GM23248 (cell line): ENCODE data around the gene PEAK3. TPM values are rescaled to one million over a fixed set of nuclear protein-coding genes. Genes with fewer than 3 reads are reported as not detected.
A peak's percentile ranks its signal among the peaks of the same experiment; 100 is the strongest.

Source experiments
- DNase-seq: peaks from one replicate; pipeline ENCODE4 v3.0.0-alpha.2; 2015
- H2AFZ ChIP-seq: fragments of 200-600 bp; sonication (generic); 2 replicates; pipeline ENCODE4 v1.6.1; 2016; ENCODE audit warnings: antibody characterized with exemption
- H3F3A ChIP-seq: fragments of 200-600 bp; sonication (generic); 2 replicates; pipeline ENCODE4 v1.6.1; 2016; ENCODE audit warnings: mild to moderate bottlenecking, antibody characterized with exemption, mixed run types; ENCODE audit not compliant: insufficient read depth
- H3K27ac ChIP-seq: fragments of 200-600 bp; sonication (generic); 2 replicates; pipeline ENCODE4 v1.5.1; 2016; ENCODE audit warnings: mild to moderate bottlenecking
- H3K27me3 ChIP-seq: fragments of 200-600 bp; sonication (generic); replicated peaks from 2 replicates; pipeline ENCODE4 v1.6.1; 2016; ENCODE audit warnings: mild to moderate bottlenecking; ENCODE audit not compliant: insufficient read depth
- H3K36me3 ChIP-seq: fragments of 200-600 bp; sonication (generic); 2 replicates; pipeline ENCODE4 v1.6.1; 2016; ENCODE audit warnings: low read depth, mild to moderate bottlenecking
- H3K4me1 ChIP-seq: fragments of 200-600 bp; sonication (generic); 2 replicates; pipeline ENCODE4 v1.6.1; 2016; ENCODE audit warnings: mild to moderate bottlenecking; ENCODE audit not compliant: insufficient read depth
- H3K4me2 ChIP-seq: fragments of 200-600 bp; sonication (generic); one replicate; pipeline ENCODE4 v1.6.1; 2016; ENCODE audit warnings: mild to moderate bottlenecking; ENCODE audit not compliant: unreplicated experiment
- H3K4me3 ChIP-seq: fragments of 200-600 bp; sonication (generic); 2 replicates; pipeline ENCODE4 v1.5.1; 2016; ENCODE audit warnings: mild to moderate bottlenecking
- H3K79me2 ChIP-seq: fragments of 200-600 bp; sonication (generic); 2 replicates; pipeline ENCODE4 v1.6.1; 2016; ENCODE audit warnings: mild to moderate bottlenecking; ENCODE audit not compliant: insufficient read depth
- H3K9ac ChIP-seq: fragments of 200-600 bp; sonication (generic); 2 replicates; pipeline ENCODE4 v1.6.1; 2016; ENCODE audit warnings: mild to moderate bottlenecking
- H3K9me2 ChIP-seq: fragments of 200-600 bp; sonication (generic); 2 replicates; pipeline ENCODE4 v1.6.1; 2016; ENCODE audit warnings: mixed run types, mild to moderate bottlenecking, moderate library complexity; ENCODE audit not compliant: insufficient read depth
- H3K9me3 ChIP-seq: fragments of 200-600 bp; sonication (generic); one replicate; pipeline ENCODE4 v1.6.1; 2017; ENCODE audit warnings: low read depth
- H4K20me1 ChIP-seq: fragments of 200-600 bp; sonication (generic); 2 replicates; pipeline ENCODE4 v1.6.0; 2016; ENCODE audit not compliant: insufficient read depth
- EZH2 ChIP-seq: fragments of 200-600 bp; sonication (generic); IDR thresholded peaks from 2 replicates; pipeline ENCODE4 v1.6.1; 2018; ENCODE audit warnings: antibody characterized with exemption, mild to moderate bottlenecking; ENCODE audit not compliant: insufficient read depth, poor library complexity, severe bottlenecking
- EZH2phosphoT487 ChIP-seq: fragments of 200-600 bp; sonication (generic); IDR thresholded peaks from 2 replicates; pipeline ENCODE4 v1.6.1; 2018; ENCODE audit warnings: antibody characterized with exemption, moderate library complexity, mild to moderate bottlenecking, low read depth; ENCODE audit not compliant: insufficient read depth
- WGBS, 2 experiments: methylation state at CpG; one replicate each; pipeline ENCODE4 v1.1.6; 2015 to 2017; ENCODE audit warnings: low lambda C conversion rate in 2 of 2, low coverage in 1 of 2; ENCODE audit errors: missing lambda C conversion rate in 2 of 2; 5-methylcytosine and 5-hydroxymethylcytosine counted together
- in situ Hi-C: fragments of 300-500 bp; cut with MboI; formaldehyde crosslinking; loops from 2 replicates; pipeline ENCODE4 v1.15.0; 2020
- polyA plus RNA-seq: library from polyadenylated mRNA; unstranded; fragments of >200 nt; fragmentation: Nextera tagmentation; extraction: Ambion mirVana; gene quantifications from 2 replicates; pipeline ENCODE4 v1.2.1, GENCODE V29; 2016
- total RNA-seq: library from RNA; depleted of rRNA; stranded (reverse); fragments of >200 nt; shearing (Covaris generic); gene quantifications from 2 replicates; pipeline ENCODE4 v1.2.3, GENCODE V29; 2014; rRNA removed

PEAK3 gene, protein sequence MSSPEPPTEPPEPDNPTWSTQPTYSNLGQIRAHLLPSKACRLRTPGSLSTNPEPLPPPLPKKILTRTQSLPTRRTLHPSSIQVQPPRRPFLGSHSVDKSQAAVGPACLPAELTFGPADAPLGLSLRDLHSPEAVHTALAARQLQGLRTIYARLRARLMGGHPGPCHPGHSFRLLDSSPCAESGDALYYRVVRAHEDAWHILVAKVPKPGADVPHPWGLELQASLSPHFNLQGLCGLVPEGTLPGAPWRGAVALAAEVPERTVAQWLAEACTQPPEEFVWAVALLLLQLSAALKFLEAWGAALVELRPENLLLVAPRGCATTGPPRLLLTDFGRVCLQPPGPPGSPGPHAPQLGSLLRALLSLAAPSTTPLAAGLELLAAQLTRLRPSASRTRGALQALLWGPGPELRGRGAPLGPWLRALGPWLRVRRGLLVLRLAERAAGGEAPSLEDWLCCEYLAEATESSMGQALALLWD
- not detected in 2 replicates for total RNA-seq
- 0.19 TPM in 1 of 2 replicates, not detected in the other for polyA plus RNA-seq

DNA sequence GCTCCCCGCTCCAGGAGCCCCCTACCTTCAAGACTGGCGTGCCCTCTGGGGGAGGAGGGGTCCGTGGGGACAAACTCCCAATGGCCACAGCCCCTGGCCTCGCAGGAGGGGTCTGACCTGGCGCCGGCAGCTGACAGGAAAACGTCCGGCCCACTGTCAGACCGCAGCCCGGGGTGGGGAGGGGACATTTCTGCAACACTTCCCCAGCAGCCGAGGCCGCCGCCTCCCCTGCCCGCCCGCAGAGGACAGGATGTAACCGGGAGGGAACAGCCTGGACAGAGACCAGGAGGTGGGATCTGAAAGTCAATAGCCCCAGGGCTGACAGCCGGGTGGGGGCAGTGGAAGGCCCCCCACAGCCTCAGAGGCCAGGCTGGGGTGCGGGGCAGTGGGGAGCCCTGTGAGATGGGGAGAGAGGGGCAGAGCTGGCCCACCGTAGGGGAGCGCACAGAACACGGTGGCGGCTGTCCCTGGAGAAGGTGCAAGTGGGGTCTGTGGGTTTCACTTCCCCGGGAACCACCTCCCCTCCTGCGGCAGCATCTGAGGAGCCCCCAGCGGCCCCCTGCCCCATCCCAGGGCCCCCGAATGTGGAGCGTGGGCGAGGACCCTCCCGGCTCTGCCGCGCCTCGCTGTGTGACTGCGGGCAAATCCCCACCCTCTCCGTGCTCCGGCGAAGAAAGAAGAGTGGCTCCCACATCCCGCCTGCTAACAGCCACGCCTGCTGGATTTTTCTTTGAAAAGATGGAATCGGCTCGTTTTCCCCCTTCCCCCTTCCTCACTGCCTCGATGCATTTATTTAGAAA is at the start of gene PEAK3:
Gene PEAK3, minus strand, starts transcription at position 114 of the 800 bp plus-strand sequence. CDS start 1,244 bp downstream, outside the sequence.
- 44 to 49% methylated on average over 32 to 41 of the region's 41 CpGs for WGBS, 2 experiments

GRCh38 chr19:2330632-2331284 is 48.8 kb upstream of the PEAK3 start:
- H3K9ac ChIP-seq, result no peak overlapping the region
- no peak overlapping the region for H3K27ac ChIP-seq
- H3K4me3 ChIP-seq, result no peak overlapping the region
- H3F3A ChIP-seq, result peaks cover 10% of the 10 kb centered on the region; the same call in 1 of the 2 replicates
- H2AFZ ChIP-seq, result no peak overlapping the region
- in situ Hi-C loops, result no loop called here
- H3K79me2 ChIP-seq, result peaks cover 91% of the 10 kb centered on the region
- H3K27me3 ChIP-seq, result no peaks in the 10 kb centered on the region
- H3K4me2 ChIP-seq, result no peak overlapping the region
- peaks cover 6% of the 10 kb centered on the region; the same call in 1 of the 2 replicates for H3K4me1 ChIP-seq
- no peaks in the 10 kb centered on the region; the same call in 1 of the 2 replicates for H4K20me1 ChIP-seq
- 78 to 82% methylated on average over 17 to 20 of the region's 20 CpGs for WGBS, 2 experiments
- no peak for DNase-seq
- no peaks in the 10 kb centered on the region for H3K36me3 ChIP-seq
- H3K9me2 ChIP-seq, result no peaks in the 10 kb centered on the region
- no peak for TF ChIP-seq EZH2phosphoT487
- no peak for TF ChIP-seq EZH2
- no peaks in the 10 kb centered on the region for H3K9me3 ChIP-seq

More for the DNA sequence above, at the start of gene PEAK3:
- Histone ChIP-seq H4K20me1 (no peaks in the 10 kb centered on the region), H3K36me3 (no peaks in the 10 kb centered on the region), H3K9me2 (no peaks in the 10 kb centered on the region), H2AFZ (no peak within 1 kb of the TSS), H3K27me3 (no peaks in the 10 kb centered on the region), H3F3A (no peaks in the 10 kb centered on the region), H3K27ac (no peak within 1 kb of the TSS), H3K4me2 (no peak within 1 kb of the TSS), H3K4me3 (no peak within 1 kb of the TSS), H3K9ac (no peak within 1 kb of the TSS), H3K9me3 (no peaks in the 10 kb centered on the region), H3K79me2 (no peaks in the 10 kb centered on the region), H3K4me1 (no peaks in the 10 kb centered on the region)
- DNase-seq, result peak; percentile 45
- in situ Hi-C loops, result loop anchor here (10.0 kb wide), 1 partner anchor 103 kb away; no protein-coding TSS in a partner anchor
- TF ChIP-seq EZH2, result no peak
- no peak for TF ChIP-seq EZH2phosphoT487

DNA sequence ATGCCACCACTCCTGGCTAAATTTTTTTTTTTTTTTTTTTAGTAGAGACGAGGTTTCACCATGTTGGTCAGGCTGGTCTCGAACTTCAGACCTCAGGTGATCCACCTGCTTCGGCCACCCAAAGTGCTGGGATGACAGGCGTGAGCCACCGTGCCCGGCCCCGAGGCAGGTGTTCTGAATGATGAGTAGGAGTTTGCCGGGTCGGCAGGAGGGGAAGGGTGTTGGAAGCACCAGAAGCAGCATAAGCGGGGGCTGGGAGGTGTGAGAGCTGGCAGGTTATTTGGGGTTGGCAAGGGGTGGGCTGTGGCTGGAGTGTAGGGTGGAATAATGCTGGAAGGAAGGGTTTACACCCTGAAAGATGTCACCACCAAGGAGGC is 48.3 kb upstream of the PEAK3 start:
- Histone ChIP-seq H3K4me1 (peaks cover 6% of the 10 kb centered on the region; the same call in 1 of the 2 replicates), H3K27ac (no peak overlapping the region), H3K9me3 (no peaks in the 10 kb centered on the region), H4K20me1 (no peaks in the 10 kb centered on the region), H3K36me3 (no peaks in the 10 kb centered on the region), H3K9ac (no peak overlapping the region), H3F3A (0 out of 2 replicates have a peak, but pooled peaks cover 5% of the 10 kb centered on the region), H2AFZ (no peak overlapping the region), H3K4me3 (no peak overlapping the region), H3K9me2 (no peaks in the 10 kb centered on the region), H3K79me2 (peaks cover 91% of the 10 kb centered on the region), H3K27me3 (no peaks in the 10 kb centered on the region), H3K4me2 (no peak overlapping the region)
- TF ChIP-seq EZH2phosphoT487, result no peak
- no peak for TF ChIP-seq EZH2
- WGBS, 2 experiments, result 85 to 86% methylated on average over 10 of the region's 10 CpGs
- no peak for DNase-seq
- in situ Hi-C loops, result no loop called here

GRCh38 chr19:2329501-2329916 is 47.5 kb upstream of the PEAK3 start:
- Histone ChIP-seq H3K4me2 (peak overlapping the region; percentile 96), H4K20me1 (no peaks in the 10 kb centered on the region), H3F3A (no peaks in the 10 kb centered on the region), H3K9me2 (no peaks in the 10 kb centered on the region), H3K36me3 (no peaks in the 10 kb centered on the region), H2AFZ (no peak overlapping the region), H3K4me1 (peaks cover 6% of the 10 kb centered on the region; the same call in 1 of the 2 replicates), H3K27me3 (no peaks in the 10 kb centered on the region), H3K27ac (no peak overlapping the region), H3K9me3 (no peaks in the 10 kb centered on the region), H3K9ac (peak overlapping the region; percentile 92), H3K4me3 (peak overlapping the region; percentile 95), H3K79me2 (peaks cover 93% of the 10 kb centered on the region)
- WGBS, 2 experiments, result 48 to 58% methylated on average over 12 to 13 of the region's 13 CpGs
- TF ChIP-seq EZH2phosphoT487 (no peak), EZH2 (no peak)
- DNase-seq, result peak; percentile 25
- in situ Hi-C loops, result no loop called here
